VCaP (cell line): Measurements from ENCODE around the gene PTPN22.

ENCODE experiments used
- H3K27ac ChIP-seq: fragments of 450-650 bp; 2 replicates; pipeline ENCODE4 v1.5.1; 2017
- TF ChIP-seq, protein P1 (sequence below): fragments of 450-650 bp; conservative IDR thresholded peaks from 2 replicates; pipeline ENCODE4 v1.5.1; 2017; ENCODE audit warnings: mild to moderate bottlenecking, moderate library complexity

The PTPN22 gene

DNA sequence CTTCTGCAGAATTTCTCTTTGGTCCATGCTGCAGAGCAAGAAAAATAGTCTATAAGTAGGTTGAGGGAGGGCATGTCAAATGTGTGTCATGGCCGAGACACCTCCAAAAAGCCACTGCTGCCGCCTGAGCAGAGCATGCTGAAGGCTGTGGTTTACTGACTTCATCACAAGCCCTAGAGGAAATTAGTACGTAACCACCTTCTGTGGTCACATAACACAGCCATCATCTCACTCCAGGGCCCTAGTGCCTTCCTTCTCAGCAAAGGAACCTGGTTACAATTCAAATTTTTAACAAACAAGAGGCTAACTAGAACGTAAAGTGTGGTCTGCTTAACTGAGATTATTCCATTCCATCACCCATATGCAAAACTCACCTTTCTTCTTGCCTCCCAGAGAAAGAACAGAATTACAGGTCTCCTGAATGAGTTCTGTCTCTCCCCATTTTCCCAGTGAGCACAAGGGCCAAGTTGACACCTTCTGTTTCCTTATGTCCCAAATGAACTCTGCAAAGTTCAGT, at the start of gene PTPN22:
PTPN22 (minus strand) TSS at position 116 of the 517 bp plus-strand sequence.
- TF ChIP-seq, protein P1, sequence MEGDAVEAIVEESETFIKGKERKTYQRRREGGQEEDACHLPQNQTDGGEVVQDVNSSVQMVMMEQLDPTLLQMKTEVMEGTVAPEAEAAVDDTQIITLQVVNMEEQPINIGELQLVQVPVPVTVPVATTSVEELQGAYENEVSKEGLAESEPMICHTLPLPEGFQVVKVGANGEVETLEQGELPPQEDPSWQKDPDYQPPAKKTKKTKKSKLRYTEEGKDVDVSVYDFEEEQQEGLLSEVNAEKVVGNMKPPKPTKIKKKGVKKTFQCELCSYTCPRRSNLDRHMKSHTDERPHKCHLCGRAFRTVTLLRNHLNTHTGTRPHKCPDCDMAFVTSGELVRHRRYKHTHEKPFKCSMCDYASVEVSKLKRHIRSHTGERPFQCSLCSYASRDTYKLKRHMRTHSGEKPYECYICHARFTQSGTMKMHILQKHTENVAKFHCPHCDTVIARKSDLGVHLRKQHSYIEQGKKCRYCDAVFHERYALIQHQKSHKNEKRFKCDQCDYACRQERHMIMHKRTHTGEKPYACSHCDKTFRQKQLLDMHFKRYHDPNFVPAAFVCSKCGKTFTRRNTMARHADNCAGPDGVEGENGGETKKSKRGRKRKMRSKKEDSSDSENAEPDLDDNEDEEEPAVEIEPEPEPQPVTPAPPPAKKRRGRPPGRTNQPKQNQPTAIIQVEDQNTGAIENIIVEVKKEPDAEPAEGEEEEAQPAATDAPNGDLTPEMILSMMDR, result no peak
- H3K27ac ChIP-seq, result no peak within 1 kb of the TSS

DNA sequence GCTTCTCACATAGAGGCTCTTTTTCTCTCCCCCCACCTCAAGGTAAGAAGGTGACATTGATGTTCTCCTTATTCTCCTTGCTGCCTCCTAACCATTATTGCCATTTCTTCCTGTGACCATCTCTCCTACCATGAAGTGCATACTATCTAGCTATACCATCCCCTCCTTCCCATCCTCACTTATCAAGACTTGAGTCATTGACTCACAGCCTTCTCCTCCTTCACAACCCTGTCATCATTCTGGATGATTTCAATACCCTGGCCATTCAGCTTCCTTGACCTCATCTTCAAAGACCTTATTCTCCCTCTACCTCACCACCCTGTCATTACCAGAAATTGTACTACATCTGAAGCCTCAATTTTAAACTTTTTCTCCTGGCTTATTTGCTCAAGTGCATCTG, 46.7 kb upstream of the PTPN22 start:
- no peak overlapping the region for H3K27ac ChIP-seq
- TF ChIP-seq, protein P1, result no peak

DNA sequence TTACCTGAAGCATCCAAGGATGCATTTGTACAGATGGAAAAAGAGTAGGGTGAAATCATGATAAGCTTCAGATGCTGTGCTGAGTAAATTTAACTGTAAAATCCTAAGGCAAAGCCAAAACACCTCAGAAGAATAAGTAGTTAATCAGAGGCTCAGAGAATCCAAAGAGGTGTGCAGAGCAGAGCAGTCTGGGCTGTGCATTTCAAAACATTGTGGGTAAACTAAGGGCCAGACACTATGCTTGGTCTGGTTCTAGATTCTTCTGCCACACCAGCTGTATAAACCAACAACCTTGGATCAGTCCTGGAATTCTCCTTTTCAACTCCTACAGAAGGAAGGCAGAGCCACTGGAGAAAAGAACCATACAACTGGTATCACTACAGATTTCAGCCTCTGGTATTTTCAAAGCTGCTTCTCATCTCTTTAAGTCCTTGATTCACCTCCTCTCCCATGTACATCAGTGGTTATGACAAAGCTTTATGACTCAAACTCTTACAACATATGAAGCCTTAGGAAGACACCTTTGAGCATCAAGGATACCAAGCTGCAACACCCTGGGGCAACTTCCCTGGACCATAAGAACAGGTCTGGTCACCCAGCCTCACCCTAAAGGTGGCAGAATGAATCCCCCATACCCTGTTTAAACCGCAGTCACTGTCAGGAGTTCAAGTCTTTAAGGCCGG, 46.0 kb upstream of the PTPN22 start:
- H3K27ac ChIP-seq, result no peak overlapping the region
- TF ChIP-seq, protein P1, result no peak

DNA sequence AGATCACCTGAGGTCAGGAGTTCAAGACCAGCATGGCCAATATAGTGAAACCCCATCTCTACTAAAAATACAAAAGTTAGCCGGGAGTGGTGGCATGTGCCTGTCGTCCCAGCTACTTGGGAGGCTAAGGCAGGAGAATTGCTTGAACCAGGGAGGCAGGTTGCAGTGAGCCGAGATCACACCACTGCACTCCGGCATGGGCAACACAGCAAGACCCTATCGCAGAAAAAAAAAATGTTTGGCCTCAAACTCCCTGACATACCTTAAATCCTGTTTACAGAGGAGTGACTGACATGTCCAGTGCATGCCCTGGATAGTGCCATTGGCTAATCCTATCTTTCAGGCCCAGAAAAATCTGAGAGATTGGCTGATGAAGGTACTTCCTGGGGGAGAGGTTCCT, 45.5 kb upstream of the PTPN22 start:
- H3K27ac ChIP-seq, result no peak overlapping the region
- TF ChIP-seq, protein P1, result no peak

DNA sequence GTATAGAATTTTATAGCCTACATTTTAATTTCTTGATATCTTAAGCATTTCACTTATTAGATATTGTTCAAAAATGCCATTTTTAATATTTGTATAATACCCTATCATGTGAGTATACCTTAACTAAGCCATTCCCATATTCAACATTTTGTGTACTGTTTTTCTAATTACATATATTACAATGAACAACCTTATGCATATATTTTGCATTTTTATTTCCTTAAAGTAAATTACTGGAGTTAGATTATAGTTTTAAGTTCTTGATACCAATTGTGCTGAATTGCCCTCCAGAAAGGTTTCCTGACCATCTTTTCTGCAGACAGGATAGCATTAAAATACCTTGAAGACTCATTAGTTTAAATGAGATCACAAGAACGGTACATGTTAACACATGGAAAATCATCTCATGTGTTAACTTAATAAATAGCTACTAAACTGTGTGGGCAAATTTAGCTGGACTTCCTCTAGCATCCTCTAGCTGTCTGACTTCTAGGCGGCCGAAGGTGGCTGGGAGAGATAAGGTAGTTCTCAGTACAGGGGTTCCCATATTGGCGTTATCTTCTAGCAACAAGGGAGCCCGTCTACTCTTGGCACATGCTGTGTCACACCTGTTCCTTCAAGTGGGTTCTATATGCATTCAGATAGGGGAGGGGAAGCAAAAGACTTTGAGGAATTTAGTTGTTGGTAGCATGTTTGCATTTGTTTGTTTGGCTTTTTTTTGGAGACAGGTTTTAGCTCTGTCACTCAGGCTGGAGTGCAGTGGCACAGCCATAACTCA, 42.6 kb upstream of the PTPN22 start:
- H3K27ac ChIP-seq, result no peak overlapping the region
- TF ChIP-seq, protein P1, result no peak

DNA sequence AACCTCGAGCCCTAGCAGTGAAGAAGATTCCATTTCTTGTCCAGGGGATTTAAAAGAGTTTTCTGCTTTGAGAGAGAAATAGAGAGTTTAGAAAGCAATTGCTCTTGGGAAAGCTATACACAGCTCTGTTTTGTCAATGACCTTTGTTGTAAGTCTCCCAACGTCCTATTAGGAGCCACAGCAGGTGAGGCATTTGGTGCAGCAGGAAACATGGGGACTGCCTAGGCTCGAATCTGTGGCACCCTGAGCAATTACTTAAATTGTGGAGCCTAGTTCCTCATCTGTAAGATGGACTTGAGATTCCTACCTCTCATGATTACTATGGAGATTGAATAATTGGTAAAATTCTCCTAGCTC, 41.8 kb upstream of the PTPN22 start:
- H3K27ac ChIP-seq, result peak overlapping the region; percentile 66
- TF ChIP-seq, protein P1, result no peak

DNA sequence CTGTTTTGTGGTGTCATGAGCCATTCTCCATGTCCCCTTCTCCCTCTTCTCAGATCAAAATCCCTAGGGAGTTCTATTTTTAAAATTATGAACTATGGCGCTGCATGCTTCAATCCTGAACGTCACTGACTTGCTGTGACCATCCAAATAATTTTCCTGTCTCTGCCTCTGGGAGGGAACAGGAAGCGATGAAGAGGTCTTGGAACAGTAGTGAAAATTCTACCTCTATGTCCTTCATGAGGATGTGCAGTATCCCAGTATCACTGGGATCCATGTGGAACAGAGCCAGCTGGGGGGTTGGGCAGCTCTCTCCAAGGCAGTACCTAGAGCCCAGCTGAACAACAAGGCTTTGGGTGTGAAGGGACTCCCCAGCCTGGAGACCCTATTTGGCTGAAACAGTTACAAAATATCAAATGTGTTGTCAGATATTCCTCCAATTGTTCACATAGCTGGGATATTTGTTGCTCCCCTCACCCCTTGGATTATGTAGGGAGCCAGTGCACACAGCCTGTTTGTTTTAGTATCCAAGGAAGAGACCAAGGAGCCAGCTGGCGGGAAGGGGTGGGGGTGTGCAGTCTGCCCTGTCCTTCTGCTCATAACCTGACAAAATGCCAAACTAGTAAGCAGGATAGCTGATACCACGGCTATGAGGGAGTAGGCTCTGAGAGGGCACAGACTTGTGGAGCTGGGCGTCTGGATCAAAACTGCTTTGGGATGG, 41.2 kb upstream of the PTPN22 start:
- peak overlapping the region; percentile 66 for H3K27ac ChIP-seq
- TF ChIP-seq, protein P1, result no peak
